Fibroblast of lung (primary cell): ENCODE results near the gene PURB. TPM values are rescaled to one million over a fixed set of nuclear protein-coding genes. Genes with fewer than 3 reads are reported as not detected.

Experiments used
- DNase-seq, 2 donors: peaks; one replicate each; pipeline versions ENCODE4 v3.0.0 to v3.0.0-alpha.2; 2010; ENCODE audit warnings: low read depth in 2 of 2
- H2AFZ ChIP-seq: 2 replicates; pipeline ENCODE4 v1.5.1; 2012; ENCODE audit warnings: low read length, control low read depth, inconsistent platforms
- H3K27ac ChIP-seq: 2 replicates; pipeline ENCODE4 v1.5.1; 2011; ENCODE audit warnings: low read length, control low read depth; ENCODE audit not compliant: insufficient read depth
- H3K27me3 ChIP-seq: 2 replicates; pipeline ENCODE4 v1.5.1; 2011; ENCODE audit warnings: mild to moderate bottlenecking, low read length; ENCODE audit not compliant: control insufficient read depth, insufficient read depth
- H3K36me3 ChIP-seq: 2 replicates; pipeline ENCODE4 v1.5.1; 2011; ENCODE audit warnings: low read length; ENCODE audit not compliant: control insufficient read depth, insufficient read depth
- H3K4me1 ChIP-seq: 2 replicates; pipeline ENCODE4 v1.5.1; 2011; ENCODE audit warnings: low read length; ENCODE audit not compliant: control insufficient read depth, insufficient read depth; ENCODE audit errors: extremely low read depth
- H3K4me2 ChIP-seq: 2 replicates; pipeline ENCODE4 v1.5.1; 2011; ENCODE audit warnings: low read length, control low read depth; ENCODE audit not compliant: insufficient read depth; ENCODE audit errors: extremely low read depth
- H3K4me3 ChIP-seq, 4 experiments: fragments of 200-600 bp in 1 of 4; sonication (generic) in 1 of 4; replicated peaks in 1 of 4; 2 replicates each; pipeline ENCODE4 v1.5.1; 2011 to 2016; ENCODE audit warnings: low read length in 4 of 4, low read depth in 3 of 4, mild to moderate bottlenecking in 3 of 4, control low read depth in 2 of 4, inconsistent platforms in 1 of 4, mixed read lengths in 1 of 4; ENCODE audit not compliant: insufficient read depth in 1 of 4; ENCODE audit errors: control extremely low read depth in 1 of 4
- H3K79me2 ChIP-seq: 2 replicates; pipeline ENCODE4 v1.5.1; 2012; ENCODE audit warnings: mild to moderate bottlenecking, low read length, inconsistent platforms; ENCODE audit not compliant: control insufficient read depth, insufficient read depth
- H3K9ac ChIP-seq: 2 replicates; pipeline ENCODE4 v1.5.1; 2011; ENCODE audit warnings: mild to moderate bottlenecking, low read length, control low read depth; ENCODE audit not compliant: insufficient read depth
- H3K9me3 ChIP-seq: 2 replicates; pipeline ENCODE4 v1.5.1; 2012; ENCODE audit warnings: low read depth, low read length; ENCODE audit not compliant: control insufficient read depth, insufficient read depth
- H4K20me1 ChIP-seq: 2 replicates; pipeline ENCODE4 v1.5.1; 2011; ENCODE audit warnings: low read length; ENCODE audit not compliant: control insufficient read depth, insufficient read depth; ENCODE audit errors: extremely low read depth
- CTCF ChIP-seq, 2 donors: IDR thresholded peaks in 1 of 2; conservative IDR thresholded peaks in 1 of 2; 1 replicate in 1 of 2; 2 replicates in 1 of 2; pipeline ENCODE4 v1.5.1; 2011 to 2012; ENCODE audit warnings: low read length in 2 of 2, control low read depth in 1 of 2, inconsistent platforms in 1 of 2, low read depth in 1 of 2, mild to moderate bottlenecking in 1 of 2
- EZH2 ChIP-seq: IDR thresholded peaks from 2 replicates; pipeline ENCODE4 v1.5.1; 2012; ENCODE audit warnings: low read length, control low read depth, mild to moderate bottlenecking; ENCODE audit errors: missing control alignments
- polyA plus RNA-seq, 2 donors: library from polyadenylated mRNA; depleted of rRNA in 1 of 2; stranded (reverse) in 1 of 2; unstranded in 1 of 2; fragments of >200 nt; gene quantifications; 2 replicates each; pipeline ENCODE4 v1.2.1, GENCODE V29; 2011 to 2012; ENCODE audit warnings: missing spikeins in 1 of 2
- total RNA-seq: library from RNA; depleted of rRNA; stranded (reverse); fragments of >200 nt; gene quantifications from 2 replicates; pipeline ENCODE4 v1.2.1, GENCODE V29; 2014

PURB gene
- total and polyA plus RNA-seq, 2 donors (not counting 1 experiment from before 2014, with no cell fraction given) = 11.0 to 15.2 TPM

- no peaks in the 10 kb centered on the region for H3K27me3 ChIP-seq
- H3K27ac ChIP-seq = no peak overlapping the region
- peak in 1 of 2 donors; percentile 24 for DNase-seq
- TF ChIP-seq CTCF (conservative IDR thresholded peaks at IDR 0.05 in 1 of 2, IDR thresholded peaks at IDR 0.05 in 1 of 2; ENCODE audit: low read depth in 1 of 2, low read length in 2 of 2) (no peak), EZH2 (no peak)
- no peak overlapping the region for H2AFZ ChIP-seq
- no peaks in the 10 kb centered on the region for H3K4me1 ChIP-seq
- H3K9ac ChIP-seq = no peak overlapping the region
- no peaks in the 10 kb centered on the region for H3K9me3 ChIP-seq
- H4K20me1 ChIP-seq = no peaks in the 10 kb centered on the region
- no peaks in the 10 kb centered on the region for H3K79me2 ChIP-seq
- no peak overlapping the region for H3K4me3 ChIP-seq
- no peak overlapping the region for H3K4me2 ChIP-seq
- H3K36me3 ChIP-seq = no peaks in the 10 kb centered on the region
Measured at GRCh38 chr7:44894888-44895580, 9.7 kb upstream of the PURB start.

- TF ChIP-seq EZH2 (no peak), CTCF (conservative IDR thresholded peaks at IDR 0.05 in 1 of 2, IDR thresholded peaks at IDR 0.05 in 1 of 2; ENCODE audit: low read depth in 1 of 2, low read length in 2 of 2) (no peak)
- Histone ChIP-seq H3K4me3 (no peak overlapping the region), H3K4me1 (no peaks in the 10 kb centered on the region), H3K9me3 (no peaks in the 10 kb centered on the region), H2AFZ (no peak overlapping the region), H3K27me3 (no peaks in the 10 kb centered on the region), H3K9ac (no peak overlapping the region), H3K4me2 (no peak overlapping the region), H4K20me1 (no peaks in the 10 kb centered on the region), H3K79me2 (no peaks in the 10 kb centered on the region), H3K27ac (no peak overlapping the region), H3K36me3 (no peaks in the 10 kb centered on the region)
- no peak for DNase-seq
Measured at GRCh38 chr7:44893710-44894234, 8.4 kb upstream of the PURB start.

GRCh38 chr7:44891791-44892190 lies 6.5 kb upstream of the PURB start:
- H3K9ac ChIP-seq = no peak overlapping the region
- no peak overlapping the region for H3K27ac ChIP-seq
- H3K9me3 ChIP-seq = no peaks in the 10 kb centered on the region
- H2AFZ ChIP-seq = no peak overlapping the region
- no peaks in the 10 kb centered on the region for H3K4me1 ChIP-seq
- DNase-seq = no peak
- H4K20me1 ChIP-seq = no peaks in the 10 kb centered on the region
- no peaks in the 10 kb centered on the region for H3K79me2 ChIP-seq
- no peak overlapping the region for H3K4me2 ChIP-seq
- TF ChIP-seq EZH2 (no peak), CTCF (conservative IDR thresholded peaks at IDR 0.05 in 1 of 2, IDR thresholded peaks at IDR 0.05 in 1 of 2; ENCODE audit: low read depth in 1 of 2, low read length in 2 of 2) (no peak)
- no peaks in the 10 kb centered on the region for H3K36me3 ChIP-seq
- no peaks in the 10 kb centered on the region for H3K27me3 ChIP-seq
- H3K4me3 ChIP-seq = no peak overlapping the region
